CD14-positive monocyte (primary cell): ENCODE data around the gene PIAS1. TPM values are rescaled to one million over a fixed set of nuclear protein-coding genes. Genes with fewer than 3 reads are reported as not detected.

Experiments used
- DNase-seq, 3 donors: peaks; one replicate each; pipeline ENCODE4 v3.0.0-alpha.2; 2011 to 2022
- H2AFZ ChIP-seq: 2 replicates; pipeline ENCODE4 v1.6.0; 2012; ENCODE audit warnings: mild to moderate bottlenecking, low read depth, low read length, inconsistent platforms; ENCODE audit not compliant: insufficient read depth, poor library complexity, severe bottlenecking
- H3K27ac ChIP-seq, 2 donors: 1 replicate in 1 of 2; 2 replicates in 1 of 2; pipeline ENCODE4 v1.5.1; 2012 to 2013; ENCODE audit warnings: low read length in 2 of 2, control low read depth in 1 of 2, inconsistent platforms in 1 of 2, low read depth in 1 of 2, mild to moderate bottlenecking in 1 of 2
- H3K27me3 ChIP-seq, 2 donors: one replicate each; pipeline versions ENCODE4 v1.6.0 to v1.6.1; 2011 to 2013; ENCODE audit warnings: low read length in 2 of 2; ENCODE audit not compliant: control insufficient read depth in 2 of 2, insufficient read depth in 2 of 2
- H3K36me3 ChIP-seq, 2 donors: replicated peaks in 1 of 2; 1 replicate in 1 of 2; 2 replicates in 1 of 2; pipeline versions ENCODE4 v1.5.1 to v1.6.1; 2012 to 2013; ENCODE audit warnings: low read length in 2 of 2, control low read depth in 1 of 2, inconsistent platforms in 1 of 2, mild to moderate bottlenecking in 1 of 2; ENCODE audit not compliant: insufficient read depth in 2 of 2, control insufficient read depth in 1 of 2
- H3K4me1 ChIP-seq, 2 donors: 1 replicate in 1 of 2; 2 replicates in 1 of 2; pipeline versions ENCODE4 v1.5.1 to v1.6.1; 2012 to 2013; ENCODE audit warnings: low read length in 2 of 2, control low read depth in 1 of 2, inconsistent platforms in 1 of 2, mild to moderate bottlenecking in 1 of 2, moderate library complexity in 1 of 2; ENCODE audit not compliant: insufficient read depth in 2 of 2, control insufficient read depth in 1 of 2
- H3K4me2 ChIP-seq: replicated peaks from 2 replicates; pipeline ENCODE3; 2012; ENCODE audit warnings: low read length, moderate library complexity, mild to moderate bottlenecking; ENCODE audit not compliant: poor library complexity, severe bottlenecking; ENCODE audit errors: extremely low read depth
- H3K4me3 ChIP-seq, 3 experiments: fragments of 200-600 bp in 1 of 3; sonication (generic) in 1 of 3; replicated peaks in 1 of 3; 1 replicate in 2 of 3; 2 replicates in 1 of 3; pipeline ENCODE4 v1.5.1; 2011 to 2013; ENCODE audit warnings: low read length in 3 of 3, mild to moderate bottlenecking in 3 of 3, control low read depth in 2 of 3, low read depth in 2 of 3, inconsistent platforms in 1 of 3, moderate library complexity in 1 of 3
- H3K79me2 ChIP-seq: 2 replicates; pipeline ENCODE4 v1.6.0; 2012; ENCODE audit warnings: mild to moderate bottlenecking, control low read depth, inconsistent platforms, low read length, moderate library complexity; ENCODE audit not compliant: insufficient read depth
- H3K9ac ChIP-seq: 2 replicates; pipeline ENCODE4 v1.6.0; 2017; ENCODE audit warnings: low read length, mild to moderate bottlenecking; ENCODE audit not compliant: insufficient read depth, poor library complexity, severe bottlenecking
- H3K9me3 ChIP-seq, 2 donors: replicated peaks in 1 of 2; 1 replicate in 1 of 2; 2 replicates in 1 of 2; pipeline versions ENCODE4 v1.5.1 to v1.6.1; 2012 to 2013; ENCODE audit warnings: low read length in 2 of 2, control low read depth in 1 of 2; ENCODE audit not compliant: control insufficient read depth in 1 of 2, insufficient read depth in 1 of 2
- H4K20me1 ChIP-seq: 2 replicates; pipeline ENCODE4 v1.6.0; 2012; ENCODE audit warnings: mild to moderate bottlenecking, low read length, control low read depth, moderate library complexity; ENCODE audit not compliant: insufficient read depth
- H3K27ac Mint-ChIP-seq, 7 donors: one replicate each; pipeline ENCODE4 v1.8.0; 2020; ENCODE audit warnings: mild to moderate bottlenecking in 7 of 7, mixed read lengths in 7 of 7, moderate library complexity in 6 of 7, inconsistent platforms in 2 of 7
- H3K27me3 Mint-ChIP-seq, 3 donors: one replicate each; pipeline ENCODE4 v1.8.0; 2021 to 2022; ENCODE audit warnings: low read depth in 3 of 3, mild to moderate bottlenecking in 3 of 3, mixed read lengths in 3 of 3, moderate library complexity in 3 of 3, inconsistent platforms in 1 of 3
- H3K36me3 Mint-ChIP-seq, 2 donors: one replicate each; pipeline ENCODE4 v1.8.0; 2020; ENCODE audit warnings: mixed read lengths in 2 of 2, inconsistent platforms in 1 of 2, mild to moderate bottlenecking in 1 of 2
- H3K4me1 Mint-ChIP-seq: one replicate; pipeline ENCODE4 v1.8.0; 2020; ENCODE audit warnings: mild to moderate bottlenecking, mixed read lengths
- H3K4me3 Mint-ChIP-seq, 2 donors: one replicate each; pipeline ENCODE4 v1.8.0; 2020; ENCODE audit warnings: mild to moderate bottlenecking in 2 of 2, mixed read lengths in 2 of 2, moderate library complexity in 1 of 2
- H3K9me3 Mint-ChIP-seq, 7 donors: one replicate each; pipeline ENCODE4 v1.8.0; 2020 to 2022; ENCODE audit warnings: mixed read lengths in 7 of 7, mild to moderate bottlenecking in 6 of 7, moderate library complexity in 6 of 7, inconsistent platforms in 2 of 7
- WGBS: methylation state at CpG from one replicate; pipeline ENCODE4 v1.1.5; 2013; ENCODE audit warnings: missing lambda C conversion rate; ENCODE audit not compliant: insufficient coverage; 5-methylcytosine and 5-hydroxymethylcytosine counted together
- intact Hi-C, 2 donors: fragments of 100-400 bp; cut with micrococcal nuclease; formaldehyde crosslinking; loops; one replicate each; pipeline versions ENCODE4 v1.15.0 to v1.15.1; 2023
- polyA plus RNA-seq, 3 donors: library from polyadenylated mRNA; depleted of rRNA in 1 of 3; unstranded in 2 of 3; stranded (reverse) in 1 of 3; fragments of 300-500 nt in 2 of 3; fragments of >200 nt in 1 of 3; fragmentation: Illumina TruSeq in 2 of 3; gene quantifications; 1 replicate in 2 of 3; 2 replicates in 1 of 3; pipeline ENCODE4 v1.2.3, GENCODE V29; 2012 to 2021
- TF ChIP-seq, protein P1 (sequence below): fragments of 200-600 bp; IDR thresholded peaks from one replicate; pipeline ENCODE4 v1.8.0; 2022; ENCODE audit warnings: antibody characterized with exemption, mild to moderate bottlenecking

Gene PIAS1
- polyA plus RNA-seq, 3 donors, result 47.3 to 109 (median 89.8) TPM

DNA sequence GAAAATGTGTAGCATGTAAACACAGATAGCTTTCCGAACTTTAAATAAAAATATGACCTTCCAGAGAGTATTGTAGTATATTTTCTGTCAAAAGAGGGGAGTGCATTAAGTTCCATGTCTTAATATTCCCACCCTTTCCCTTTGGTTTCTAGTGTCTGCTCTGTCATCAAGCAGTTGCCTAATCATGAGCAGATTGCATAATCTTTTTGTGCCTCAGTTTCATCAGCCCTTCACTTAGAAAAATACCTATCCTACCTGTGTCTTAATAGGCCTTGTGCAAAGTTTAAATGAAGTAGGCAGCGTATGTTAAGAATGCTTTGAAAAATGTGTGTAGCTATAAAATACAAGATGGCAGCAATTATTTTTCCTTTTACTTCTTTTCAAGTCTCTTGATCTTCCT, 98.2 kb downstream of the PIAS1 start:
- Histone ChIP-seq H2AFZ (no peak overlapping the region), H3K27me3 (no peaks in the 10 kb centered on the region), H3K79me2 (peaks cover 37% of the 10 kb centered on the region), H3K27ac (peak overlapping the region in 1 of 2 donors; percentile 54), H3K4me1 (peaks cover 0 to 5% of the 10 kb centered on the region in 2 donors), H3K9me3 (no peaks in the 10 kb centered on the region), H4K20me1 (peaks cover 98% of the 10 kb centered on the region), H3K4me2 (no peak overlapping the region), H3K4me3 (no peak overlapping the region), H3K9ac (no peak overlapping the region), H3K36me3 (peaks cover 72 to 89% of the 10 kb centered on the region in 2 donors)
- Mint-ChIP-seq H3K4me3 (no peak overlapping the region), H3K27ac (peak overlapping the region in 6 of 7 donors; percentile 42 to 82 (median 69)), H3K4me1 (peaks cover 10% of the 10 kb centered on the region), H3K9me3 (no peaks in the 10 kb centered on the region), H3K27me3 (peaks cover 0 to 1% (median 0%) of the 10 kb centered on the region in 3 donors), H3K36me3 (peaks cover 34 to 38% of the 10 kb centered on the region in 2 donors)
- no CpG with 5 or more reads among the region's 2 CpGs for WGBS
- intact Hi-C loops, result loop anchor here in 1 of 2 donors (5.0 kb wide), 1 partner anchor 290 kb away; no protein-coding TSS in a partner anchor
- TF ChIP-seq, protein P1, sequence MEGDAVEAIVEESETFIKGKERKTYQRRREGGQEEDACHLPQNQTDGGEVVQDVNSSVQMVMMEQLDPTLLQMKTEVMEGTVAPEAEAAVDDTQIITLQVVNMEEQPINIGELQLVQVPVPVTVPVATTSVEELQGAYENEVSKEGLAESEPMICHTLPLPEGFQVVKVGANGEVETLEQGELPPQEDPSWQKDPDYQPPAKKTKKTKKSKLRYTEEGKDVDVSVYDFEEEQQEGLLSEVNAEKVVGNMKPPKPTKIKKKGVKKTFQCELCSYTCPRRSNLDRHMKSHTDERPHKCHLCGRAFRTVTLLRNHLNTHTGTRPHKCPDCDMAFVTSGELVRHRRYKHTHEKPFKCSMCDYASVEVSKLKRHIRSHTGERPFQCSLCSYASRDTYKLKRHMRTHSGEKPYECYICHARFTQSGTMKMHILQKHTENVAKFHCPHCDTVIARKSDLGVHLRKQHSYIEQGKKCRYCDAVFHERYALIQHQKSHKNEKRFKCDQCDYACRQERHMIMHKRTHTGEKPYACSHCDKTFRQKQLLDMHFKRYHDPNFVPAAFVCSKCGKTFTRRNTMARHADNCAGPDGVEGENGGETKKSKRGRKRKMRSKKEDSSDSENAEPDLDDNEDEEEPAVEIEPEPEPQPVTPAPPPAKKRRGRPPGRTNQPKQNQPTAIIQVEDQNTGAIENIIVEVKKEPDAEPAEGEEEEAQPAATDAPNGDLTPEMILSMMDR, result no peak
- DNase-seq, result peak in 2 of 3 donors; percentile 17 to 25

DNA sequence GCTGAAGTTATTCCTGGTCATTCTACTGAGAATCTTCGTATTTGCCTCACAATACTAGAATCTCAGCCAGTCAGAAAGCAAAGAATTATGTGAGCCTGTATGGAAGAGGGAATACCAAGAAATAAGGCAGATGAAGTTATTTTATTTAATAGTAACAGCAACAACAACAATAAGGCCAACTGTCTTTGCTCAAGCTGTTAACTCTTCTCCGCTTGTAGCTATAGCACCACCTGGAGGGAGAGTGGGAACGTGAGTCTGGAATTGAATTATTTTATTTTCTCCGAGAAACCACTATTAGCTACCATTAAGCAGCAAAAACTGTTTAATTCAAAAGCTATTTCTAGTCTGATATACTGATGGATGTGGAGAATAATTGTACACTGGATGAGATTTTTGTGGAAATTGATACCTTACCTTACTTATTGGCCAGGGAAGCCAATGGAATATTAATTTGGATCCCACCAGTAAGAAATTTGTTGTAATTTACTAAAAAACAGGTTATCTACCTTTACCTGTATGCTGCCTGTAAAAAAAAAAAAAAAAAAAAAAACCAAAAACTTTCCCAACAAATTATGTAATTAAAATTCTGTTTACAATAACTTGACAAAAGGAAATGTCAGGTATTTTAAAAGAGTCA, 100.9 kb downstream of the PIAS1 start:
- H3K4me1 Mint-ChIP-seq, result peaks cover 8% of the 10 kb centered on the region
- H4K20me1 ChIP-seq, result peaks cover 98% of the 10 kb centered on the region
- H3K9me3 ChIP-seq, result no peaks in the 10 kb centered on the region
- no peak overlapping the region for H3K27ac ChIP-seq
- H3K79me2 ChIP-seq, result peaks cover 26% of the 10 kb centered on the region
- no peaks in the 10 kb centered on the region for H3K27me3 Mint-ChIP-seq
- DNase-seq, result peak; percentile 12 to 17 (median 15)
- H3K36me3 Mint-ChIP-seq, result peaks cover 21 to 32% of the 10 kb centered on the region in 2 donors
- peaks cover 83 to 94% of the 10 kb centered on the region in 2 donors for H3K36me3 ChIP-seq
- H3K27me3 ChIP-seq, result no peaks in the 10 kb centered on the region
- no peak overlapping the region for H3K4me3 ChIP-seq
- no peaks in the 10 kb centered on the region for H3K9me3 Mint-ChIP-seq
- H2AFZ ChIP-seq, result no peak overlapping the region
- TF ChIP-seq, protein P1, result peak; percentile 51
- H3K4me2 ChIP-seq, result no peak overlapping the region
- peaks cover 0 to 5% of the 10 kb centered on the region in 2 donors for H3K4me1 ChIP-seq
- H3K27ac Mint-ChIP-seq, result peak overlapping the region in 1 of 7 donors; percentile 43
- no peak overlapping the region for H3K4me3 Mint-ChIP-seq
- no peak overlapping the region for H3K9ac ChIP-seq
- intact Hi-C loops, result loop anchor here (5.0 kb wide), 1 partner anchor 293 kb away; no protein-coding TSS in a partner anchor
- no CpG with 5 or more reads among the region's 4 CpGs for WGBS
